Occipital lobe (tissue), 2 donors: ENCODE results near the gene FNDC10. TPM values are rescaled to one million over a fixed set of nuclear protein-coding genes. Genes with fewer than 3 reads are reported as not detected.

Experiments used
- DNase-seq: peaks from one replicate; lab custom pipeline; 2025; lab: John Stamatoyannopoulos, UW
- total RNA-seq: library from RNA; depleted of rRNA; stranded (reverse); fragments of >200 nt; gene quantifications from one replicate; pipeline ENCODE4 v1.2.3, GENCODE V29; 2014

The FNDC10 gene
- total RNA-seq, 1 donor from 2014 or later: 2.7 TPM

- DNase-seq: no peak
These were observed 28.2 kb upstream of the FNDC10 start for GRCh38 chr1:1627829-1628753.

GRCh38 chr1:1627261-1627828, 27.4 kb upstream of the FNDC10 start:
- no peak for DNase-seq

GRCh38 chr1:1626207-1627141, 26.5 kb upstream of the FNDC10 start:
- DNase-seq: no peak

GRCh38 chr1:1625824-1626206, 25.9 kb upstream of the FNDC10 start:
- DNase-seq: no peak

- DNase-seq: no peak
These were observed 25.5 kb upstream of the FNDC10 start for GRCh38 chr1:1625404-1625775.

GRCh38 chr1:1624443-1625403, 24.8 kb upstream of the FNDC10 start:
- DNase-seq: no peak

GRCh38 chr1:1623631-1624442, 23.9 kb upstream of the FNDC10 start:
- DNase-seq: no peak

GRCh38 chr1:1623181-1623630, 23.3 kb upstream of the FNDC10 start:
- no peak for DNase-seq

- DNase-seq: no peak
These were observed 22.8 kb upstream of the FNDC10 start for GRCh38 chr1:1622788-1623094.

- no peak for DNase-seq
These were observed 22.3 kb upstream of the FNDC10 start for GRCh38 chr1:1622010-1622787.

- no peak for DNase-seq
These were observed 21.5 kb upstream of the FNDC10 start for GRCh38 chr1:1621173-1622009.

- no peak for DNase-seq
These were observed 20.7 kb upstream of the FNDC10 start for GRCh38 chr1:1620433-1621139.

GRCh38 chr1:1619917-1620361, 20.0 kb upstream of the FNDC10 start:
- DNase-seq: no peak

GRCh38 chr1:1618396-1619068, 18.6 kb upstream of the FNDC10 start:
- no peak for DNase-seq

- DNase-seq: no peak
These were observed 18.0 kb upstream of the FNDC10 start for GRCh38 chr1:1617925-1618324.

- DNase-seq: no peak
These were observed 17.6 kb upstream of the FNDC10 start for GRCh38 chr1:1617516-1617915.

GRCh38 chr1:1616838-1617237, 16.9 kb upstream of the FNDC10 start:
- no peak for DNase-seq
